NCI-H128 (cell line): Measurements from ENCODE around the gene TBL2.
A peak's percentile ranks its signal among the peaks of the same experiment; 100 is the strongest.
"Not testable (repeated sequence)": the region's sequence is repeated elsewhere in the genome, so short reads cannot be mapped to it uniquely, and the experiment has no call there.

Experiments used
- DNase-seq: peaks from one replicate; lab custom pipeline; 2025; ENCODE audit not compliant: unreplicated experiment; lab: John Stamatoyannopoulos, UW

The TBL2 gene

DNA sequence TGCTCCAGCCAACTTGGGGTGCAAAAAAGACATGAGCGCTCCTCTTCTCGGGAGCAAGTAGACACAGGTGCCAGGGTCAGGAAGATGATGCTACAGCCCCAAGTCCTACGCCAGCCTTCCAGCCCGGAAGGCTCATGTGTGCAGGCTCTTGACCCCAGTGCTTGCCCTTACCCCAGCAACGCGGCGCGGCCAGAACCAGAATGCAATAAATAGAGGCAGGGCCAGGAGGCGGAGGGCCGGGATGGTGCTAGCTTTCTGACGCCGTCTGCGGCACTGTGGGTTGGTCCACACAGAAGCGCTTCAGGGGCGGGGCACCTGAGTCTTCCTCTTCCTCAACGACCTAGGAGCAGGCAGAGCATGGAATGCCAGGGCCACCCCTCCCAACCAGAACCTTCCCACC is 41.3 kb downstream of the TBL2 start:
- no peak for DNase-seq

DNA sequence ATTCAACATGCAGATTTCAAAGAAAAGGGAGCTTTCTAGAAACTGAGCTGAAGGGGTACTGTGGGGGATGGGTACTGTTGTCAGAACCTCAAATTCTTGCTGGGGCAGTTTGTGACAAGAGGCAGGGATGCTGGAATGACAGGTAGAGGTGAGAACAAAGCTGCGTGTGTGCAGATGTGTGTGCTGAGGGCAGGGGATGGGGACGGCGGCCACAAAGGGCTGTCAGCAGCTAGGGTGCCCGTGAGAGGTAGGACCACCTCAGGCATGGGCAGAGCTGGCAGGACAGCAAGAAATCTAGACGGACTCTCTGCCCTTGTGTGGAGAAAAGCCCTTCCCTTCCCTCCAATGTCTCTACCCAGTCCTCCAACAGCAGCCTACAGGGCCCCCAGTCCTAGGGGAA is 41.9 kb downstream of the TBL2 start:
- no peak for DNase-seq

DNA sequence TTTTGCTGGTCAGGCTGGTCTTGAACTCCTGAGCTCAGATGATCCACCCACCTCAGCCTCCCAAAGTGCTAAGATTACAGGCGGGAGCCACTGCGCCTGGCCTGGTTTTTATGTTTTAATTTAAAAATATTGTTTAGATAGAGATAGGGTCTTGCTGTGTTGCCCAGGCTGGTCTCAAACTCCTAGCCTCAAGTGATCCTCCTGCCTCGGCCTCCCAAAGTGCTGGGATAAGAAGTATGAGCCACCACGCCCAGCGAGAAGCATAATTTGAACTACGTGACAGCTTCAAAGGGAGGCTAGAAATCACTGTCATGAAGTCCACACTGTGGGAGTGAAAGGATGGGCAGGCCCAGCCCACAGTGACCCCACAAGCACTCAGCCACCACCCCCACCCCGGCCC is 42.5 kb downstream of the TBL2 start:
- not testable (repeated sequence) for DNase-seq

DNA sequence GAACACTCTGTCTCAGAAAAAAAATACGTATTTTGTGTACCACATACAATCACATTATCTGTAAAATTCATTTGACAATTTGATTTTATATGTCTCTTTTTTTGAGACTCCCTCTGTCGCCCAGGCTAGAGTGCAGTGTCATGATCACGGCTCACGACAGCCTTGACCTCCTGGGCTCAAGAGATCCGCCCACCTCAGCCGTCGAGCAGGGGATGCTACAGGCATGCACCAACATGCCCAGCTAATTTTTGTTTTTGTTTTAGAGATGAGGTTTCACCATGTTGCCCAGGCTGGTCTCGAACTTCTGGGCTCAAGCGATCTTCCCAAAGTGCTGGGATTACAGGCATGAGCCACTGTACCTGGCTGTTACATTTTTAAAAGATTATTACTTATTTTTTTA is 44.6 kb downstream of the TBL2 start:
- DNase-seq, result no peak

DNA sequence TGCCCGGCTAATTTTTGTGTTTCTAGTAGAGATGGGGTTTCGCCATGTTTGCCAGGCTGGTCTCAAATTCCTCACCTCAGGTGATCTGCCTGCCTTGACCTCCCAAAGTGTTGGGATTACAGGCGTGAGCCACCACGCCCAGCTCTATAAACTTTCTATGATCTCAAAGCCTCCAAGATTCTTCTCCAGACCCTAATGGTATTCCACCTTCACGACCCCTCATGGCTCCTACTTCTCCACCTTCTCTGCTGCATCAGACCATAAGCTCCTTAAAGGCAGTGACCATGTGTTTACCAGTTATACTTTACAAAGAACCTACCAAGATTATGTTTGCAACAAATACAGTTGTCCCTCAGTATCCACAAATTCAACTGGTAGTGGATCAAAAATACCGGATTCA is 46.2 kb downstream of the TBL2 start:
- DNase-seq, result no peak

DNA sequence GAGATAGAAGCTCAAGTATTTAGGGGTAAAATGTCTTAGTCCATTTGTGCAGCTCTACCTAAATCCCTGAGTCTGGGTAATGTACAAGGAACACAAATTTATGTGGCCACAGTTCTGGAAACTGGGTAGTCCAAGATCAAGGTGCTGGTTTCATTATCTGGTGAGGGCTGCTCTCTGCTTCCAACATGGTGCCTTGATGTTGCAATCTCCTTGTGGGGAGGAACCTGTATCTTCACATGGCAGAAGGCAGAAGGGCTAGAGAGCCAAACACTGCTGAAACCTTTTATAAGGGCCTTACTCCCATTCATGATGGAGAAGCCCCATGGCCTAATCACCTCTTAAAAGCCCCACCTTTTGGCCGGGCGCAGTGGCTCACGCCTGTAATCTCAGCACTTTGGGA is 47.6 kb downstream of the TBL2 start:
- no peak for DNase-seq

DNA sequence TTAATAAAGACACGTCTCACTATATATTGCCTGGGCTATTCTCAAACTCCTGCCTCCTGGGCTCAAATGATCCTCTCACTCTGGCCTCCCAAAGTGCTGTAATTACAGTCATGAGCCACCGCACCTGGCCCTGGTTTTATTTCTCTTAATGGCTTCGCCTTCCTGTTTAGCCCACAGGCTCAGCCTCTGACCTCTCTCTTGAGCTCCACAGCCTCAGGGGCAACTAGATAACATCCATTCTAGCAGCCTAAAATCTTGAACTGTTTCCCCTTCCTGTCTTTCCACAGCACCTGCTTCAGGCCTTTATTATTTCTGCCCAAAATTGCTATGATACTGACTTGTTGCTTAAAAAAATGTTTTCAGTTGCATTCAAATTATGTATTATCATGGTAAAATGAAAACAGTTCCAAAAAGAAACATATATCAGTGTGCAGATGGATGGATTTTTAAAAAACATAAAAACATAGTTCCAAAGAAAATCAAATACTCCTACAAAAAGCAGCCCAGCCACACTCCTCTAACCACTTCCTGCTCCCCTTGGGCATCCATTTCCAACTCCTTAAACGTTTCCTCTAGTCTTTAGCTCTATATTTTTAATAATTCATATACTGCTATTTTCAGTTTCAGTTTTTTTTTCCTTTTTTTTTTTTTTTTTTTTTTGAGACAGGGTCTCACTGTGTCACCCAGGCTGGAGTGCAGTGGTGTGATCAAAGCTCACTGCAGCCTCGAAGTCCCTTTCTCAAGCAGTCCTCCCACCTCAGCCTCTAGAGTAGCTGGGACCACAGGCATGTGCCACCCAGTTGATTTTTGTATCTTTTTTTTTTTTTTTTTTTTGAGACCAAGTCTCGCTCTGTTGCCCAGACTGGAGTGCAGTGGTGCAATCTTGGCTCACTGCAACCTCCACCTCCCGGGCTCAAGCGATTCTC is 51.2 kb downstream of the TBL2 start:
- DNase-seq, result no peak

DNA sequence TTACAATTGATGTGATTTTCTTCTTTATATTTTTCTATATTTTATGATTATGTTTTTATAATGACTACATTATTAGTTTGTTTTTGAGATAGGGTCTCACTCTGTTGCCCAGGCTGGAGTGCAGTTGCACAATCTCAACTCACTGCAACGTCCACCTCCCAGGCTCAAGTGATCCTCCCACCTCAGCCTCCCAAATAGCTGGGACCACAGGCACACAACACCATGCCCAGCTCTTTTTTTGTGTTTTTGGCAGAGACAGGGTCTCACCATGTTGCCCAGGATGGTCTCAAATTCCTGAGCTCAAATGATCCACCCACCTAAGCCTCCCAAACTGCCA is 52.3 kb downstream of the TBL2 start:
- not testable (repeated sequence) for DNase-seq

DNA sequence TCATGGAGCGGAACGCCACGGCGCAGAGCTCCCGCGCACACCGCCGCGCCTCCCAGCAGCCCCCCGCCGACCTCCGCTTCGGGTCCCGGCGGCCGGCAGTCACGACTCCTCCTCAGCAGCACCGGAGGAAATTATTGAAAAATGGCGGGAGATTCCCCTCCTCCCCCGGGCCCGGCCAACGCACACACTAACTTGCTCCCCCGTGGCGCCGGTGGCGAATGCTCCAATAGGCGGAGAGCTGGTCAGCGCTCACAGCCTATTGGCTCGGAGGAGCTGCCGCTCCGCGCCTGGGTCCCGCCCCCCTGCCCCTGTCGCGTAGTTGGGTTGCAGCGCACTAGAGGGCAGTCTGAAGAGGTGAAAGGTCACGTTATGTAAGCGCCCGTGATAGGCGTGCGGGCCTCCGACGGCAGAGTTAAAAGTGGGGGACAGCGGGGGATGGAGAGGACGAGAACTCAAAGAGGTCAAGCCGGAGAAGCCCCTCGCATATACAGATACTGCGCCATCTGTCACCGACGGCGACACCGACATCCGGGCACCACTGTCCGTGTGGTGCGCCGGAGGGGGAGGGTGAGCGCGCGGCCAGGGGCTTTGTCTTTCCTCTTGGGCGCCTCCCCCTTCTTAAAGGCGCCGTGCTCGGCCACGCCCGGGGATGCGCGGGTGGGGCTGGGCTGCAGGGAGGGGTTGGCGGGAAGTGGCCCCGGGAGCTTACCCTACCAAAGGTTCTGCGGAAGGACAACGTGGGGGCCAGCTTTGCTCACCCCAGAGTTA is 56.1 kb downstream of the TBL2 start, which contains the start of gene BAZ1B:
TSS of gene BAZ1B (minus strand) at position 189 of the 768 bp plus-strand sequence. CDS start 360 bp downstream, outside the sequence.
- peak; percentile 90 for DNase-seq

DNA sequence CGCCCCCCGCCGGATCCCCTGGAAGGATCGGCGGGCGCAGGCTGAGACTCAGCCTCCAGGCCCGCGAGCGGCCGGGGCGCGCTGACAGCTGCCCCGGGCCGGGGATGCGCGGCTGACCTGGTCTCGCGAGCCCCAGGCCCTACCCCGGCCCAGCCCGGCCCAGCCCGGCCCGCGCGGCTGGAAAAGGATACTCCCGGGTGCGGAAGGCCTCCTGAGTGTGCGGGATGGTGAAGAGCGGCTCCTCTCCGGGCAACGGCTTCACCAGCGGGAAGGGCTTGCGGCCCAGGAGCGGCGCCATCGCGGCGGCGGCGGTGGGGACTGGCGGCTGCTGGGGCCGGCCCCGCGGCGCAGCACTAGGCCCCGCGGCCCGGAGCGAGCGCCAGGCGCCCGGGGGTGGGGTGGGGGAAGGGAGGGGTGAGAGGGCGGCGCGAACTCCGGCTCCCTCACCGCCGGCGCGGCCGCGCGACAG is 56.7 kb downstream of the TBL2 start:
- DNase-seq, result no peak

DNA sequence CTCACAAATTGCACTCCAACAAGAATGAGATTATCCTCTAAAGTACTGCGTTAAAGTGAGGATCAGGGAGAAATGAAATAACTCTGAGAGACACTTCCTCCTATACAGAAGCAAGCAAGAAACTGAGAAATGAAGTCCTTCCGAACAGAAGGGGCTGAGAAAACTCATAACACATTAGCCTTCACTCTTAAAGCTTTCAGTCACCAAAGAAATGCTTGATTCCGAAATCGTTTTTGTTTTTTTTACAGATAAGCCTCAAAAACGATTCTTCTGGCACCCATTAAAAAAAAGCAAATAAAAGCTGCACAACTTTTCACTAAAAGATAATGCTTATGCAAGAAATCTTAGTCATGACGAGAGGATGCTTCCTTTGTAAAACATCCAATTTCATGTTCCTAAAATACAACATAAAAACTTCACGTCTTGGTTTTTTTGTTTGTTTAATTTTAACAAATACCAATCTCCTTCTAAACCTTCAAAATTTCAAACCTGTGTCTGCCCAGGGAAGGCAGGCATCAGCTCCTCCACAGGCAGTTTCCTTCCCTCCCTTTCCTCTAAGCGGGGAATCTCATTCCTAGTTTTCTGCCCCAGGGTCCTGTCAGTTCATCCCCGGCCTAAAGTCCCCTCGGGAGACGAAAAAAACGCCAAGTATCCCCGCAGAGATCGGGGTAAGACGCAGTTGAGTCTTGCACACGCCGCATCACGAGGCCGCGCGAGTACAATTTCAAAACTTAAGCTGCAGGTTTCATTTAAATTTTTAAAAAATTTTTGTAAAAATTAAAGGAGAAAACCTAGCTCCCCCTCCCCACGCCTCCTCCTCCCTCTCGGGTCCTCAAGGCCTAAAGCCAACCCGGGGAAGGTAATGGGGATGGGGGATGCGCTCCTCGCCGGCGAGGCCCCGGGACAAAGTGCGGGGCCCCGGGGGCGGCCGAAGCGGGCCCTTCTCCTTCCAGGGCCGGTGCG is 57.4 kb downstream of the TBL2 start:
- no peak for DNase-seq

DNA sequence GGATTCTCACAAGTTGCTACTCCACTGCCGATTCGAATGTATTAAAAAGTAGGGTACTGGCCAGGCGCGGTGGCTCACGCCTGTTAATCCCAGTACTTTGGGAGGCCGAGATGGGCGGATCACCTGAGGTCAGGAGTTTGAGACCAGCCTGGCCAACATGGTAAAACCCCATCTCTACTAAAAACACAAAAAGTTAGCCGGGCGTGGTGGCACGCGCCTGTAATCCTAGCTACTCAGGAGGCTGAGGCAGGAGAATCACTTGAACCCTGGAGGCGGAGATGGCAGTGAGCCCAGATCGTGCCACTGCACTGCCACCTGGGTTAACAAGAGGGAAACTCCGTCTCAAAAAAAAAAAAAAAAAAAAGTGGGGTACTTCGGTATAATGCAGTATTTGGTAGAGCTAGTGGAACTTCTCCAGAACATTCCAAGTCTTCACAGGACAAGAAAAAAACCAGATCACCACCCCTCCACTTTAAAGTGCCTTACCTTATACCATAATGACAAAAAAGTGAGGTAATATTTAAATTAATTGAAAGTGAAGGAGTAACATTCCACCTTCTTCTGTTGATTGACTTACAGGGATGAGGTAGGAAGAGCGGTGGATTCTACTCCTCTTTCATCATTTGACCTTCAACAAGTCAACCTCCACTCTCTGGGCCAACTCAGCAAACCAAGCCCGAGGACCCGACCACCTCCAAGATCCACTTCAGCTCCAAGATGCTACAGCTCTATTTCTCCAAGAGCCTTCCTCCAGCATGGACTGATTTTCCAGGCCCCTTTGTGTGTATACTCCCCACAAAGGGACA is 58.3 kb downstream of the TBL2 start:
- DNase-seq, result no peak

DNA sequence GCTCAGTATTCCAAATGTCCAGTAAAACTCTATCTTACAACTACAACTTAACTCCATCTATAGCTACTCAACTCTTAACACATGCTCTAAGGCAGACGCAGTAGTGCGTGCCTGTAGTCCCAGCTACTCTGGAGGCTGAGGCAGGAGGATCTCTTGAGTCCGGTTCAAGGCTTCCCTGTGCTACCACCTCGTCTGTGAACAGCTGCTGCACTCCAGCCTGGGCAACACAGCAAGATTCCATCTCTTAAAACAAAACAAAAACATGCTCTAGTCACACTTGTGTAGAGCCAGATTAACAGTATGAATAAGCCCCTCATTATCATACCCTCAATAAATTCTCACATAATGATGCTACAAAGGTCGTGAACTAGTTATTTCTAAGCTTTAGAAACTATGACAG is 59.9 kb downstream of the TBL2 start:
- no peak for DNase-seq
